Aorta (tissue), 5 donors: ENCODE results near the gene RNH1. TPM values are rescaled to one million over a fixed set of nuclear protein-coding genes. Genes with fewer than 3 reads are reported as not detected.

Experiments used
- ATAC-seq: fragments of 200-7000 bp; cut with Tn5 transposase; one replicate; pipeline ENCODE4 v1.9.1; 2022; ENCODE audit warnings: moderate library complexity; ENCODE audit not compliant: low FRiP score
- DNase-seq, 2 donors: peaks; one replicate each; pipeline ENCODE4 v3.0.0-alpha.2; 2020
- H3K27ac ChIP-seq, 2 donors: one replicate each; pipeline ENCODE4 v1.5.1; 2013; ENCODE audit warnings: low read length in 2 of 2, mild to moderate bottlenecking in 2 of 2, moderate library complexity in 2 of 2, control low read depth in 1 of 2, inconsistent platforms in 1 of 2, low read depth in 1 of 2
- H3K27me3 ChIP-seq, 2 donors: one replicate each; pipeline ENCODE4 v1.6.1; 2013; ENCODE audit warnings: control low read depth in 1 of 2, low read length in 1 of 2, mild to moderate bottlenecking in 1 of 2, moderate library complexity in 1 of 2; ENCODE audit not compliant: insufficient read depth in 2 of 2, control insufficient read depth in 1 of 2
- H3K36me3 ChIP-seq, 2 donors: one replicate each; pipeline ENCODE4 v1.6.1; 2013; ENCODE audit warnings: control low read depth in 1 of 2, low read length in 1 of 2, mild to moderate bottlenecking in 1 of 2; ENCODE audit not compliant: insufficient read depth in 2 of 2, control insufficient read depth in 1 of 2
- H3K4me1 ChIP-seq, 2 donors: one replicate each; pipeline ENCODE4 v1.6.1; 2013; ENCODE audit warnings: low read length in 2 of 2, control low read depth in 1 of 2, mild to moderate bottlenecking in 1 of 2, moderate library complexity in 1 of 2; ENCODE audit not compliant: insufficient read depth in 2 of 2, control insufficient read depth in 1 of 2
- H3K4me3 ChIP-seq, 2 donors: one replicate each; pipeline ENCODE4 v1.5.1; 2013; ENCODE audit warnings: low read length in 2 of 2, control low read depth in 1 of 2, mild to moderate bottlenecking in 1 of 2
- H3K9me3 ChIP-seq: one replicate; pipeline ENCODE4 v1.6.1; 2013; ENCODE audit warnings: mild to moderate bottlenecking, low read length; ENCODE audit not compliant: control insufficient read depth
- WGBS, 2 donors: extraction: QIAGEN DNeasy Blood & Tissue Kit; methylation state at CpG; one replicate each; pipeline ENCODE4 v1.1.7; 2013; 5-methylcytosine and 5-hydroxymethylcytosine counted together
- intact Hi-C, 2 donors: fragments of 100-400 bp; cut with DNase I; formaldehyde crosslinking; loops; one replicate each; pipeline versions ENCODE4 v1.14.2 to v1.15.0; 2022
- long read RNA-seq, 2 donors: library from polyadenylated mRNA; unstranded; transcript quantifications; one replicate each; pipeline ENCODE4 v2.0.0, GENCODE V29; 2020 to 2021
- polyA plus RNA-seq, 2 donors: library from polyadenylated mRNA; stranded (reverse); fragments of 200-250 nt; gene quantifications; one replicate each; pipeline ENCODE4 v1.2.3, GENCODE V29; 2013
- total RNA-seq, 2 donors: library from RNA; stranded (reverse); fragmentation: NEBNext Ultra II Directional; extraction: Animal tissue kit (Norgen Biotek cat#: 25700); gene quantifications; one replicate each; pipeline ENCODE4 v1.2.1, GENCODE V29; 2021
- donor health status: healthy with polysubstance abuse.
- donor health status: Bipolar disorder and iron deficiency.
- donor health status: DM: no; HTN: no; CAD: no.
- donor health status: DM: no; HTN: no; CAD: no.
- donor health status: DM: yes; HTN: yes; CAD: no.

Gene RNH1
- total RNA-seq (100 to 1,000 TPM; 146 to 184 TPM), polyA plus RNA-seq (100 to 1,000 TPM; 125 to 224 TPM)
- long read RNA-seq, donor 1, transcript RNH1-222 (11 exons, 1,829 nt), result minor isoform, 78 of 2,122 reads
- long read RNA-seq, donor 1, transcript RNH1-203 (10 exons, 1,722 nt), result major isoform, 751 of 2,122 reads
- long read RNA-seq, donor 1, transcript RNH1-201 (11 exons, 1,894 nt), result minor isoform, 49 of 2,122 reads
- long read RNA-seq, donor 1, transcript RNH1-202 (10 exons, 1,791 nt), result minor isoform, 521 of 2,122 reads
- long read RNA-seq, donor 1, partial matches to known transcripts, result 261 of 2,122 reads
- long read RNA-seq, donor 1, other reads (novel, unspliced or antisense), result 383 of 2,122 reads
- long read RNA-seq, donor 2, transcript RNH1-201 (11 exons, 1,894 nt), result minor isoform, 10 of 292 reads
- long read RNA-seq, donor 2, transcript RNH1-203 (10 exons, 1,722 nt), result minor isoform, 55 of 292 reads
- long read RNA-seq, donor 2, transcript RNH1-224 (9 exons, 2,973 nt), result minor isoform, 11 of 292 reads
- long read RNA-seq, donor 2, transcript RNH1-202 (10 exons, 1,791 nt), result major isoform, 84 of 292 reads
- long read RNA-seq, donor 2, partial matches to known transcripts, result 40 of 292 reads
- long read RNA-seq, donor 2, other reads (novel, unspliced or antisense), result 79 of 292 reads

- WGBS, 2 donors, result 0 to 1% methylated on average over 40 to 93 of the region's 93 CpGs
Observed at GRCh38 chr11:506995-507726, at the start of gene RNH1. Gene RNH1, minus strand, starts transcription at chr11:507242. Its CDS starts 5,080 bp downstream, at chr11:502162.

GRCh38 chr11:555780-556661, 49.0 kb upstream of the RNH1 start:
- intact Hi-C loops, result loop anchor here (2.0 to 10.0 kb wide), 2 partner anchors 173 to 219 kb away; partner anchors contain the start of gene GATD1 (in 1 of the 2)
- H3K4me1 ChIP-seq, result no peaks in the 10 kb centered on the region
- H3K27ac ChIP-seq, result no peak overlapping the region
- H3K36me3 ChIP-seq, result no peaks in the 10 kb centered on the region
- no peak overlapping the region for H3K4me3 ChIP-seq
- 7 to 8% methylated on average over 67 to 104 of the region's 104 CpGs for WGBS, 2 donors
- ATAC-seq (no peak), DNase-seq (no peak)
- H3K27me3 ChIP-seq, result no peaks in the 10 kb centered on the region
- H3K9me3 ChIP-seq, result no peaks in the 10 kb centered on the region

More at GRCh38 chr11:506995-507726, at the start of gene RNH1:
- peak; percentile 99 to 100 for DNase-seq
- peak within 1 kb of the TSS; percentile 45 to 90 for H3K4me3 ChIP-seq
- H3K27ac ChIP-seq, result peak within 1 kb of the TSS; percentile 63 to 100
- no peaks in the 10 kb centered on the region for H3K36me3 ChIP-seq
- intact Hi-C loops, result loop anchor here (1.0 to 10.0 kb wide), 3 partner anchors 52 to 300 kb away; partner anchors contain the start of genes BET1L (in 1 of the 2), PTDSS2 (in 1 of the 2) and RIC8A (in 1 of the 2)
- no peaks in the 10 kb centered on the region for H3K27me3 ChIP-seq
- H3K9me3 ChIP-seq, result no peaks in the 10 kb centered on the region
- peak; percentile 94 for ATAC-seq
- H3K4me1 ChIP-seq, result no peaks in the 10 kb centered on the region

DNA sequence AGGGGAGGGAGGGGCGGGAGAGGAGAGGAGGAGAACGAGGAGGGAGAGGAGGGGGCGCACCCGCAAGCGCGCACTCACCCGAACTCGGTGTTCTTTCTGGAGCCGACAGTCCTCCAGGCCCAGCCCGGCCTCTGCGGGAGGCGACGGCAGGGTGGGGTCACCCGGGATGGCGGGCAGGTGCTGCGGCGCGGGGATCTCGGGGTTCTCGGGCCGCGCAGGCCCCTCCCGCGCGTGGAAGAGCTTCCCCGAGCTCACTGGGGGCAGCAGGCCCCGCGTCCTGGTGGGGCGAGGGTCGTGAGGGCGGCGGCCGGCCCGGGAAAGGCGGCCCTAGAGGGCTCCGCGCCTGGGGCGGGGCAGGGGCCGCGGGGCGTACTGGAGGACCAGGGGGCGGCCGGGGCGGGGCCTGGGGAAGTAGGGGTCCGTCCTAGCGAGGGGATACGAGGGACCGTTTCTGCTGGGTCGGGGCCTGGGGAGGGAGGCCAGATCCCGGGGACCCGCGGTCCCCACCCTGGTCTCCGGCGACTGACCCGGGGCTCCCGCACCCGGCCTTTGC, 48.3 kb upstream of the RNH1 start:
- Histone ChIP-seq H3K27me3 (no peaks in the 10 kb centered on the region), H3K9me3 (no peaks in the 10 kb centered on the region), H3K4me3 (no peak overlapping the region), H3K4me1 (no peaks in the 10 kb centered on the region), H3K27ac (no peak overlapping the region), H3K36me3 (no peaks in the 10 kb centered on the region)
- intact Hi-C loops, result loop anchor here (2.0 to 10.0 kb wide), 2 partner anchors 173 to 219 kb away; partner anchors contain the start of gene GATD1 (in 1 of the 2)
- DNase-seq (no peak), ATAC-seq (no peak)
- 2 to 4% methylated on average over 21 to 57 of the region's 57 CpGs for WGBS, 2 donors

DNA sequence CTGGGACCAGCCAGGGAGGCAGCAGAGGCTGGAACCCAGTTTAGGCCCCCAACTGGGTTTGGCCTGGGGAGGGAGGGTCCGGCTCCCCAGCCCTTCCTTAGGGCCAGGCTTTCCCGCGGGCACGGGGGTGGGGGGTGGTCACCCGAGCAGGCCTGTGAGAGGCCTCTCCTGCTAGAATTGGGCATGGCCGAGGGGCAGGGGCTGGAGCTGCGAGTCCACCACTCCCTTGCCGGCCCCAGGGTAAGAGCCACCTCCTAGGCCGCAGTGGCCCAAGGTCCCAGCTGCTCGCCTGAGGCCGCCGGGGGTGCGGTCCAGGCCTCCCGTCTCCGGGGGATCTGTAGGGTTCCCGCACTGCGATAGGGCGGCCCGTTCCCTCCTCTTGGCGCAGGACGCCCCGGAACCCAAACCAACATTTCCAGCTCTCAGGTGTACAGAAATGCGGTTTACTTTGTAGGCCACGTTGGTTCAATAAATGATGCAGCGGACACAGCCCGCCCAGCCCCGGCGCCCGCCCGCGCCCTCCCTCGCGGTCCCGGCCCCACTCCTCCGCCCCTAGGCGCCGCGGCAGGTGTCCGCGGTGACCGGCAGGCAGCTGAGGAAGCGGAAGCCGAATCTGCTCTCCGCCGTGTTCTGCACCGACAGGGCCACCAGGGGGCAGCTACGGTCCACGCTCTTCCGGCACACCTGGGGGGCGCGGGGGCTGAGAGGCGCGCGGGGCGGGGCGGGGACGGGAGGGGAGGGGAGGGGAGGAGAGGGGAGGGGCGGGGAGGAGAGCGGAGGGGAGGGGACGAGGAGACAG, 47.6 kb upstream of the RNH1 start:
- DNase-seq (peak in 1 of 2 donors; percentile 88), ATAC-seq (peak; percentile 61)
- intact Hi-C loops, result loop anchor here (2.0 to 10.0 kb wide), 2 partner anchors 174 to 220 kb away; partner anchors contain the start of gene GATD1 (in 1 of the 2)
- Histone ChIP-seq H3K27me3 (no peaks in the 10 kb centered on the region), H3K9me3 (no peaks in the 10 kb centered on the region), H3K27ac (no peak overlapping the region), H3K4me1 (no peaks in the 10 kb centered on the region), H3K36me3 (no peaks in the 10 kb centered on the region), H3K4me3 (no peak overlapping the region)
- WGBS, 2 donors, result 11% methylated on average over 37 to 58 of the region's 60 CpGs

- 55 to 61% methylated on average over 8 to 11 of the region's 11 CpGs for WGBS, 2 donors
- no peaks in the 10 kb centered on the region for H3K27me3 ChIP-seq
Observed at GRCh38 chr11:553988-554340, 46.9 kb upstream of the RNH1 start.

DNA sequence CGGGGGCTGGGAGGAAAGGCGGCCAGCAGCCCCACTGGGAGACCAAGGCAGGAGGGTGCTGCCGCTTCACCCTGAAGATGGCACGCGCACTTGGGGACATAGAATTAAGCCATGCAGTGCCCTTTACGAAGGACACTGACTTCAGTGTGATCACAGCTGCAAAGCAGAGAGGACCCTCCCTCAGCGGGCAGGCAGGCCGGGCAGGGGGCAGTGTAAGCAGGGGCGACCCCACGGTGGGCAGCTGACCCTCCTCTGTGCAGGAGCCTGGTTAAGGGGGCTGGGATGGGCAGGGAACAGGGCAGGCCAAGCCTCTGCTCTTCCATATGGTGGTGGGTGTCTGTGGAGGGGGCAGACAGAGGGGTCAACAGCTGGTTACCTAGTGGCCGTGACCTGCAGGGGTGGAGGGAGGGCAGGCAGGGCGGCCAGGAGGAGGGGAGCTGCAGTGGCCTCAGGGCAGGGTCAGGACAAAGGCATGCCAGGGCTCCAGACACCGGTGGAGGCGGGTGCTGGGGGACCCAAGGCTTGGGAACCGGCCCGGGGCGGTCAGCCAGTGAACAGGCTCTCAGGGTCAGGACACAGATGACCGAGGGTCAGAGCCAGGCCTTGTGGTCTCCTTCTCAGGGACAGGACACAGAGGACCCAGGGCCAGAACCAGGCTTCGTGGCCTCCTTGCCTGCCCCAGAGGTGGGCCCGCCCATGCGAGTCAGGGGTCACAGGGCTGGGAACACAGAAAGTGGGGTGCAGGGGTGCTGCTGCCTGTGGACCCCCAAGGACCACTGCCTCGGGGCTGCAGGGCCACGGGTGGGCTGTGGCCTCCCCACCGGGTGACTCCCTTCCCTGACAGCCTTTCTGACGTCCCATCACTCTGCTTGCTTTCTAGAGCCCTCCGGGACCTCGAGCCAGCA, 46.3 kb upstream of the RNH1 start:
- ATAC-seq (no peak), DNase-seq (no peak)
- H3K27me3 ChIP-seq, result no peaks in the 10 kb centered on the region
- intact Hi-C loops, result loop anchor here in 1 of 2 donors (10.0 kb wide), 1 partner anchor 221 kb away; the partner anchor contains the start of gene GATD1
- H3K27ac ChIP-seq, result no peak overlapping the region
- no peaks in the 10 kb centered on the region for H3K9me3 ChIP-seq
- H3K4me3 ChIP-seq, result no peak overlapping the region
- no peaks in the 10 kb centered on the region for H3K36me3 ChIP-seq
- H3K4me1 ChIP-seq, result no peaks in the 10 kb centered on the region
- 79 to 82% methylated on average over 27 of the region's 27 CpGs for whole genome bisulfite sequencing, 2 donors

More at GRCh38 chr11:553988-554340, 46.9 kb upstream of the RNH1 start:
- ATAC-seq (no peak), DNase-seq (no peak)
- Histone ChIP-seq H3K4me1 (no peaks in the 10 kb centered on the region), H3K9me3 (no peaks in the 10 kb centered on the region), H3K36me3 (no peaks in the 10 kb centered on the region), H3K4me3 (no peak overlapping the region), H3K27ac (no peak overlapping the region)
- intact Hi-C loops, result loop anchor here (2.0 to 10.0 kb wide), 2 partner anchors 175 to 221 kb away; partner anchors contain the start of gene GATD1 (in 1 of the 2)
